Neuronal stem cell (in vitro differentiated cells): ENCODE data around the gene PRR3.

ENCODE experiments used
- DNase-seq: peaks from one replicate; pipeline ENCODE4 v3.0.0-alpha.2; 2013; ENCODE audit warnings: low spot score
- H2AFZ ChIP-seq: one replicate; pipeline ENCODE4 v1.6.1; 2013; ENCODE audit warnings: mild to moderate bottlenecking, low read length, inconsistent platforms
- H2AK5ac ChIP-seq: 2 replicates; pipeline ENCODE4 v1.6.1; 2013; ENCODE audit warnings: low read depth, mild to moderate bottlenecking, inconsistent platforms, low read length, moderate library complexity, mixed read lengths
- H2BK120ac ChIP-seq: 2 replicates; pipeline ENCODE4 v1.6.1; 2013; ENCODE audit warnings: low read depth, mild to moderate bottlenecking, inconsistent platforms, low read length, moderate library complexity, mixed read lengths
- H2BK12ac ChIP-seq: one replicate; pipeline ENCODE4 v1.6.1; 2013; ENCODE audit warnings: low read length, inconsistent platforms
- H2BK15ac ChIP-seq: 2 replicates; pipeline ENCODE4 v1.6.1; 2013; ENCODE audit warnings: mild to moderate bottlenecking, low read length, inconsistent platforms, mixed read lengths
- H2BK5ac ChIP-seq: one replicate; pipeline ENCODE4 v1.6.1; 2013; ENCODE audit warnings: inconsistent platforms, mild to moderate bottlenecking, low read length, moderate library complexity
- H3K14ac ChIP-seq: one replicate; pipeline ENCODE4 v1.6.1; 2013; ENCODE audit warnings: low read length, inconsistent platforms
- H3K18ac ChIP-seq: 2 replicates; pipeline ENCODE4 v1.6.1; 2013; ENCODE audit warnings: low read length, inconsistent platforms
- H3K23ac ChIP-seq: 2 replicates; pipeline ENCODE4 v1.6.1; 2013; ENCODE audit warnings: low read depth, mild to moderate bottlenecking, mixed read lengths, low read length, inconsistent platforms; ENCODE audit not compliant: poor library complexity
- H3K27ac ChIP-seq: replicated peaks from 3 replicates; pipeline ENCODE4 v1.5.1; 2013; ENCODE audit warnings: low read length, inconsistent platforms
- H3K27me3 ChIP-seq, 3 experiments: 2 replicates each; pipeline ENCODE4 v1.6.1; 2013; ENCODE audit warnings: low read length in 3 of 3, mild to moderate bottlenecking in 2 of 3, inconsistent platforms in 1 of 3, low read depth in 1 of 3, mixed read lengths in 1 of 3, moderate library complexity in 1 of 3; ENCODE audit not compliant: control insufficient read depth in 3 of 3, insufficient read depth in 3 of 3
- H3K36me3 ChIP-seq, 2 donors: replicated peaks in 1 of 2; 2 replicates each; pipeline ENCODE4 v1.6.1; 2013; ENCODE audit warnings: low read length in 2 of 2; ENCODE audit not compliant: control insufficient read depth in 2 of 2, insufficient read depth in 2 of 2
- H3K4ac ChIP-seq: 2 replicates; pipeline ENCODE4 v1.6.1; 2013; ENCODE audit warnings: inconsistent platforms, mild to moderate bottlenecking, low read length, moderate library complexity
- H3K4me1 ChIP-seq, 2 donors: 1 replicate in 1 of 2; 2 replicates in 1 of 2; pipeline ENCODE4 v1.6.1; 2013; ENCODE audit warnings: low read length in 2 of 2, low read depth in 1 of 2; ENCODE audit not compliant: control insufficient read depth in 2 of 2, insufficient read depth in 1 of 2
- H3K4me2 ChIP-seq: one replicate; pipeline ENCODE4 v1.6.1; 2013; ENCODE audit warnings: mild to moderate bottlenecking, low read length, inconsistent platforms; ENCODE audit not compliant: insufficient read depth, poor library complexity, severe bottlenecking
- H3K4me3 ChIP-seq, 2 donors: 2 replicates each; pipeline ENCODE4 v1.5.1; 2013; ENCODE audit warnings: low read length in 2 of 2, mild to moderate bottlenecking in 2 of 2, inconsistent platforms in 1 of 2, moderate library complexity in 1 of 2
- H3K79me1 ChIP-seq: one replicate; pipeline ENCODE4 v1.6.1; 2013; ENCODE audit warnings: low read depth, mild to moderate bottlenecking, inconsistent platforms, low read length, moderate library complexity
- H3K9ac ChIP-seq: one replicate; pipeline ENCODE4 v1.6.1; 2013; ENCODE audit warnings: mild to moderate bottlenecking, low read depth, low read length, inconsistent platforms; ENCODE audit not compliant: poor library complexity
- H3K9me3 ChIP-seq, 2 donors: replicated peaks in 1 of 2; 2 replicates each; pipeline versions ENCODE3 to v1.6.1; 2013; ENCODE audit warnings: low read length in 2 of 2, mild to moderate bottlenecking in 2 of 2, inconsistent platforms in 1 of 2, low read depth in 1 of 2, mixed read lengths in 1 of 2, moderate library complexity in 1 of 2; ENCODE audit not compliant: control insufficient read depth in 2 of 2, insufficient read depth in 1 of 2
- H4K8ac ChIP-seq: one replicate; pipeline ENCODE4 v1.6.1; 2013; ENCODE audit warnings: low read depth, mild to moderate bottlenecking, inconsistent platforms, low read length, moderate library complexity
- H4K91ac ChIP-seq: one replicate; pipeline ENCODE4 v1.6.1; 2013; ENCODE audit warnings: low read length, low read depth, mild to moderate bottlenecking, inconsistent platforms; ENCODE audit not compliant: poor library complexity
- WGBS, 2 donors: extraction: QIAGEN DNeasy Blood & Tissue Kit; methylation state at CpG; one replicate each; pipeline ENCODE4 v1.1.7; 2013; ENCODE audit warnings: missing lambda C conversion rate in 2 of 2, mixed read lengths in 1 of 2; ENCODE audit not compliant: insufficient read length in 2 of 2, insufficient replicate concordance in 1 of 2; ENCODE audit errors: extremely low coverage in 2 of 2; 5-methylcytosine and 5-hydroxymethylcytosine counted together

Gene PRR3

GRCh38 chr6:30583921-30584320 is 26.8 kb downstream of the PRR3 start:
- Histone ChIP-seq H2BK15ac (no peak overlapping the region), H4K8ac (no peak overlapping the region), H3K27ac (no peak overlapping the region), H3K23ac (no peak overlapping the region), H3K27me3 (no peaks in the 10 kb centered on the region), H3K14ac (no peak overlapping the region), H3K4me1 (no peaks in the 10 kb centered on the region), H2AFZ (no peak overlapping the region), H2AK5ac (no peak overlapping the region), H3K4ac (no peak overlapping the region), H3K4me2 (no peak overlapping the region), H3K9ac (no peak overlapping the region), H2BK120ac (no peak overlapping the region), H3K9me3 (no peaks in the 10 kb centered on the region), H3K36me3 (peaks cover 64 to 94% of the 10 kb centered on the region in 2 donors), H3K79me1 (no peaks in the 10 kb centered on the region), H4K91ac (no peak overlapping the region), H3K18ac (no peak overlapping the region), H2BK5ac (peak overlapping the region; percentile 24), H2BK12ac (no peak overlapping the region), H3K4me3 (no peak overlapping the region)
- DNase-seq, result no peak
- WGBS, 2 donors, result no CpG with 5 or more reads among the region's 5 CpGs

GRCh38 chr6:30589754-30590358 is 32.8 kb downstream of the PRR3 start:
- Histone ChIP-seq H3K27me3 (no peaks in the 10 kb centered on the region), H3K23ac (no peak overlapping the region), H3K9me3 (no peaks in the 10 kb centered on the region), H3K4ac (no peak overlapping the region), H3K36me3 (peaks cover 48 to 99% of the 10 kb centered on the region in 2 donors), H4K8ac (no peak overlapping the region), H2AFZ (no peak overlapping the region), H2BK120ac (no peak overlapping the region), H3K4me1 (no peaks in the 10 kb centered on the region), H3K27ac (no peak overlapping the region), H4K91ac (no peak overlapping the region), H3K14ac (no peak overlapping the region), H3K79me1 (no peaks in the 10 kb centered on the region), H3K4me2 (no peak overlapping the region), H3K4me3 (peak overlapping the region in 1 of 2 donors; percentile 22), H2AK5ac (no peak overlapping the region), H3K9ac (peak overlapping the region; percentile 47), H2BK12ac (no peak overlapping the region), H2BK15ac (no peak overlapping the region), H3K18ac (no peak overlapping the region), H2BK5ac (no peak overlapping the region)
- WGBS, 2 donors, result no CpG with 5 or more reads among the region's 15 CpGs
- DNase-seq, result no peak

GRCh38 chr6:30590509-30590908 is 33.4 kb downstream of the PRR3 start:
- Histone ChIP-seq H3K14ac (no peak overlapping the region), H3K27me3 (no peaks in the 10 kb centered on the region), H3K4me2 (no peak overlapping the region), H3K9ac (no peak overlapping the region), H3K27ac (no peak overlapping the region), H3K36me3 (peaks cover 42 to 98% of the 10 kb centered on the region in 2 donors), H3K9me3 (no peaks in the 10 kb centered on the region), H2AK5ac (no peak overlapping the region), H3K18ac (no peak overlapping the region), H2BK120ac (no peak overlapping the region), H4K8ac (no peak overlapping the region), H3K23ac (no peak overlapping the region), H3K4me3 (no peak overlapping the region), H2BK5ac (no peak overlapping the region), H2AFZ (no peak overlapping the region), H4K91ac (no peak overlapping the region), H3K4me1 (no peaks in the 10 kb centered on the region), H2BK12ac (no peak overlapping the region), H2BK15ac (no peak overlapping the region), H3K79me1 (no peaks in the 10 kb centered on the region), H3K4ac (no peak overlapping the region)
- WGBS, 2 donors, result no CpG with 5 or more reads among the region's 8 CpGs
- DNase-seq, result no peak

GRCh38 chr6:30591008-30591407 is 33.9 kb downstream of the PRR3 start:
- no peaks in the 10 kb centered on the region for H3K79me1 ChIP-seq
- H4K8ac ChIP-seq, result no peak overlapping the region
- H3K4ac ChIP-seq, result no peak overlapping the region
- H3K18ac ChIP-seq, result no peak overlapping the region
- peaks cover 37 to 97% of the 10 kb centered on the region in 2 donors for H3K36me3 ChIP-seq
- H3K4me1 ChIP-seq, result no peaks in the 10 kb centered on the region
- H4K91ac ChIP-seq, result no peak overlapping the region
- no peak overlapping the region for H3K4me3 ChIP-seq
- H3K27ac ChIP-seq, result no peak overlapping the region
- no peak overlapping the region for H2BK120ac ChIP-seq
- no peak overlapping the region for H3K4me2 ChIP-seq
- H2BK5ac ChIP-seq, result no peak overlapping the region
- H2BK15ac ChIP-seq, result no peak overlapping the region
- H2AFZ ChIP-seq, result no peak overlapping the region
- H3K9me3 ChIP-seq, result no peaks in the 10 kb centered on the region
- WGBS, 2 donors, result no CpG with 5 or more reads among the region's 1 CpG
- H3K23ac ChIP-seq, result no peak overlapping the region
- DNase-seq, result no peak
- no peak overlapping the region for H3K14ac ChIP-seq
- no peak overlapping the region for H2AK5ac ChIP-seq
- no peaks in the 10 kb centered on the region for H3K27me3 ChIP-seq
- no peak overlapping the region for H3K9ac ChIP-seq
- no peak overlapping the region for H2BK12ac ChIP-seq
